Measurements from ENCODE around the gene TRPV4.

TRPV4 gene

GRCh38 chr12:109804820-109805761 lies 28.1 kb downstream of the TRPV4 start:
- DNase-seq: peak; percentile 77

- no peak for DNase-seq
Measured at GRCh38 chr12:109803678-109804077, 29.5 kb downstream of the TRPV4 start.

GRCh38 chr12:109802828-109803227 lies 30.4 kb downstream of the TRPV4 start:
- DNase-seq: no peak

- no peak for DNase-seq
Measured at GRCh38 chr12:109800536-109800935, 32.7 kb downstream of the TRPV4 start.

- DNase-seq: no peak
Measured at GRCh38 chr12:109798691-109799090, 34.5 kb downstream of the TRPV4 start.

GRCh38 chr12:109797905-109798669 lies 35.1 kb downstream of the TRPV4 start:
- no peak for DNase-seq

GRCh38 chr12:109796057-109796456 lies 37.1 kb downstream of the TRPV4 start:
- no peak for DNase-seq

GRCh38 chr12:109795023-109795422 lies 38.2 kb downstream of the TRPV4 start:
- DNase-seq: no peak

- no peak for DNase-seq
Measured at GRCh38 chr12:109793826-109794501, 39.2 kb downstream of the TRPV4 start.

- DNase-seq: no peak
Measured at GRCh38 chr12:109793411-109793810, 39.8 kb downstream of the TRPV4 start.

GRCh38 chr12:109792992-109793391 lies 40.2 kb downstream of the TRPV4 start:
- no peak for DNase-seq

- DNase-seq: no peak
Measured at GRCh38 chr12:109789526-109790048, 43.6 kb downstream of the TRPV4 start.

GRCh38 chr12:109786799-109787198 lies 46.4 kb downstream of the TRPV4 start:
- DNase-seq: no peak

- no peak for DNase-seq
Measured at GRCh38 chr12:109785854-109786253, 47.3 kb downstream of the TRPV4 start.

GRCh38 chr12:109783965-109784244 lies 49.3 kb downstream of the TRPV4 start:
- DNase-seq: no peak

- DNase-seq: no peak
Measured at GRCh38 chr12:109783135-109783964, 49.8 kb downstream of the TRPV4 start.

GRCh38 chr12:109782326-109782703 lies 50.9 kb downstream of the TRPV4 start:
- DNase-seq: no peak

- DNase-seq: no peak
Measured at GRCh38 chr12:109781668-109782325, 51.4 kb downstream of the TRPV4 start.

- no peak for DNase-seq
Measured at GRCh38 chr12:109779382-109779781, 53.8 kb downstream of the TRPV4 start.

GRCh38 chr12:109778684-109779083 lies 54.5 kb downstream of the TRPV4 start:
- no peak for DNase-seq

GRCh38 chr12:109777544-109777943 lies 55.7 kb downstream of the TRPV4 start:
- peak; percentile 34 for DNase-seq

GRCh38 chr12:109776624-109777023 lies 56.6 kb downstream of the TRPV4 start:
- no peak for DNase-seq
